Vagina (tissue), 2 donors: ENCODE results near the gene KMT2C. TPM values are rescaled to one million over a fixed set of nuclear protein-coding genes. Genes with fewer than 3 reads are reported as not detected.

Experiments
- DNase-seq, 2 donors: peaks; one replicate each; pipeline ENCODE4 v3.0.0-alpha.2; 2017; ENCODE audit errors: extremely low spot score in 2 of 2
- H3K27ac ChIP-seq: fragments of 200-600 bp; sonication (generic); one replicate; pipeline ENCODE4 v1.5.1; 2019
- H3K27me3 ChIP-seq: fragments of 200-600 bp; sonication (generic); one replicate; pipeline ENCODE4 v1.5.1; 2019
- H3K36me3 ChIP-seq, 2 donors: fragments of 200-600 bp; sonication (generic); one replicate each; pipeline ENCODE4 v1.5.1; 2017 to 2019
- H3K4me1 ChIP-seq: fragments of 200-600 bp; sonication (generic); one replicate; pipeline ENCODE4 v1.5.1; 2019
- H3K4me3 ChIP-seq, 2 donors: fragments of 200-600 bp; sonication (generic); 1 replicate in 1 of 2; 2 replicates in 1 of 2; pipeline ENCODE4 v1.5.1; 2016 to 2019
- H3K9me3 ChIP-seq: fragments of 200-600 bp; sonication (generic); one replicate; pipeline ENCODE4 v1.5.1; 2019
- CTCF ChIP-seq, 3 experiments: fragments of 450-650 bp in 2 of 3; fragments of 200-600 bp in 1 of 3; sonication (generic) in 1 of 3; IDR thresholded peaks; one replicate each; pipeline ENCODE4 v1.5.1; 2017 to 2019; ENCODE audit warnings: antibody characterized with exemption in 3 of 3, mild to moderate bottlenecking in 2 of 3, moderate library complexity in 2 of 3
- POLR2A ChIP-seq, 2 donors: fragments of 450-650 bp; IDR thresholded peaks; one replicate each; pipeline ENCODE4 v1.6.1; 2017; ENCODE audit warnings: antibody characterized with exemption in 2 of 2, mild to moderate bottlenecking in 2 of 2, moderate library complexity in 2 of 2
- POLR2AphosphoS5 ChIP-seq, 2 donors: sonication (generic); formaldehyde crosslinking; IDR thresholded peaks; one replicate each; pipeline ENCODE4 v1.9.0; 2017; ENCODE audit warnings: antibody characterized with exemption in 2 of 2, mild to moderate bottlenecking in 2 of 2, low read depth in 1 of 2; ENCODE audit not compliant: insufficient read depth in 1 of 2
- intact Hi-C: fragments of 100-400 bp; cut with DNase I; formaldehyde crosslinking; loops from one replicate; pipeline ENCODE4 v1.15.1; 2023
- total RNA-seq: library from RNA; depleted of rRNA; stranded (reverse); fragments of >200 nt; gene quantifications from one replicate; pipeline ENCODE4 v1.2.3, GENCODE V29; 2016

Gene KMT2C
- total RNA-seq, 1 donor from 2014 or later: 62.6 TPM

DNA sequence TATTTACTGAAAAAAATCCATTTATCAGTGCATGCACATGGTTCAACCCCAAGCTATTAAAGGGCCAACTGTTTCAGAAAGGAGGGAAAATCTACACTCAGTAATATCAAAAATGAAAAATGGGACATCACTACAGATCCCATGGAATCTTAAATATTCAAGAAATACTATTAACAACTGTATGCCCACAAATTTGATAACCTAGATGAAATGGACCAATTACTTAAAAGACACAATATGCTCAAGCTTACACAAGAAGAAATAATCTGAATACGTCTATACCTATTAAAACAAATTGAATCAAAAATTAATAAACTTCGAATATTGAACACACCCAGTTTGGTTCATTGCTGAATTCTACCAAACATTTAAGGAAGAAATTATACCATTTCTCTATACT, 87.9 kb downstream of the KMT2C start:
- Histone ChIP-seq H3K4me1 (peaks cover 1% of the 10 kb centered on the region), H3K36me3 (peaks cover 0 to 6% of the 10 kb centered on the region in 2 donors), H3K27me3 (no peaks in the 10 kb centered on the region), H3K9me3 (no peaks in the 10 kb centered on the region), H3K4me3 (no peak overlapping the region), H3K27ac (no peak overlapping the region)
- intact Hi-C loops: no loop called here
- no peak for DNase-seq
- TF ChIP-seq POLR2A (IDR thresholded peaks at IDR 0.05): no peak

DNA sequence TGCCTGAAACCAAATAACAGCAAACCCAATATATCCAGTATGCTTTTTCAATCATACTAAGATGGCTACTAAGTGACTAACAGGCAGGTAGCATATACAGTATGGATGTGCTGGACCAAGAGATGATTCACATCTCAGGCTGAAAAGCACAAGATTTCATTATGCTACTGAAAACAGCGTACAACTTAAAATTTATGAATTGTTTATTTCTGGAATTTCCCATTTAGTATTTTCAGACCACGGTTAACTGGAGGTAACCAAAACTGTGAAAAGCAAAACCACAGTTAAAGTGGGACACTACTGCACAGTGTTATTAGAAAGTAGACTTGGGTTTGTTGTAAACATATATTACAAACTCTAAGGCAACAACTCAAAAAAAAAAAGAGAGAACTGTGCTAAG, 91.5 kb downstream of the KMT2C start:
- Histone ChIP-seq H3K4me1 (peaks cover 21% of the 10 kb centered on the region), H3K9me3 (no peaks in the 10 kb centered on the region), H3K4me3 (no peak overlapping the region), H3K36me3 (peaks cover 0 to 6% of the 10 kb centered on the region in 2 donors), H3K27ac (no peak overlapping the region), H3K27me3 (no peaks in the 10 kb centered on the region)
- no peak for TF ChIP-seq CTCF (IDR thresholded peaks at IDR 0.05)
- TF ChIP-seq POLR2AphosphoS5 (IDR thresholded peaks at IDR 0.05; ENCODE audit: insufficient read depth in 1 of 2, low read depth in 1 of 2): no peak
- TF ChIP-seq POLR2A (IDR thresholded peaks at IDR 0.05): no peak
- no peak for DNase-seq
- intact Hi-C loops: no loop called here

GRCh38 chr7:152342796-152343195, 93.0 kb downstream of the KMT2C start:
- intact Hi-C loops: no loop called here
- TF ChIP-seq CTCF (IDR thresholded peaks at IDR 0.05) (no peak), POLR2AphosphoS5 (IDR thresholded peaks at IDR 0.05; ENCODE audit: insufficient read depth in 1 of 2, low read depth in 1 of 2) (no peak), POLR2A (IDR thresholded peaks at IDR 0.05) (no peak)
- no peaks in the 10 kb centered on the region for H3K27me3 ChIP-seq
- no peak for DNase-seq
- no peaks in the 10 kb centered on the region for H3K36me3 ChIP-seq
- H3K27ac ChIP-seq: no peak overlapping the region
- H3K4me1 ChIP-seq: peaks cover 32% of the 10 kb centered on the region
- H3K4me3 ChIP-seq: no peak overlapping the region
- no peaks in the 10 kb centered on the region for H3K9me3 ChIP-seq

GRCh38 chr7:152341914-152342236, 93.9 kb downstream of the KMT2C start:
- no peak for DNase-seq
- no peak for TF ChIP-seq CTCF (IDR thresholded peaks at IDR 0.05)
- no peak for TF ChIP-seq POLR2A (IDR thresholded peaks at IDR 0.05)
- TF ChIP-seq POLR2AphosphoS5 (IDR thresholded peaks at IDR 0.05; ENCODE audit: insufficient read depth in 1 of 2, low read depth in 1 of 2): no peak
- H3K4me1 ChIP-seq: peaks cover 41% of the 10 kb centered on the region

DNA sequence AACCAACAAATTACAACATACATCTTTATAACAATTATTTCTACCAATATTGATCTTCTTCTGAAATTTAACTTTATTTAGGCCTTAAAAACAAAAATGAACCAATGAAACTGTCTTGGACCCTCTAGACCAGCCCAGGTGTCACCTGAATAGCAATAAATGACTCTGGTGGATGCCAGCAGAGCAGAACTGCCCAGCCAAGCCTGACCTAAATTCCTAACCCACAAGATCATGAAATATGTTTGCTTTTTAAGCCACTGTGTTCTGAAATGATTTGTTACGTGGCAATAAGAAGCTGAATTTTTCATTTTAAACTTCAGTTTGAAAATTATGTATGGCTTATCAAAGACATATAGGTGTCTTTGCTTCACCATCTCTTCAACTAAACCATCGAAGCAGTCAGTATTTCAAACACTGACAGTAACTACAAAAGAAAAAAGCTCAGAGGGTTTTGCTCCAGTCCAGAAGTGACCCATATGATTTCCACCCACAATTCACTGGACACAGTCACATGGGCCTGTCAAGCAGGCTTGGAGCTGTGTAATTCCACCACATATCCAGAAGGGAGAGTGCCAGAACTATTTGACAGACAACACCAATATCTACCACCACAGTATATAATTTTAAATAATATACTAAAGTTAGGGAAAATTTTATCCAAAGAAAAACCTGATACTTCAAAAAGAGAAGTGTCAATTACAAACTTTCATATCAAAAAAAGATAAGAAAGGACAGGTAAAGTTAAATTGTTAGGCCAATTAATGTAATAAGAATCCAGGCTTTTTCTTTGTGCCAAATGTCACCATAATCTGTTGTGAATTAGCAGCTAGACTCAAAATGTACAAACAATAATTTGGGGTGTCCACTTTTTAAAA, 94.5 kb downstream of the KMT2C start:
- H3K9me3 ChIP-seq: no peaks in the 10 kb centered on the region
- peaks cover 47% of the 10 kb centered on the region for H3K4me1 ChIP-seq
- no peak for DNase-seq
- intact Hi-C loops: no loop called here
- H3K27ac ChIP-seq: no peak overlapping the region
- TF ChIP-seq POLR2A (IDR thresholded peaks at IDR 0.05): no peak
- TF ChIP-seq POLR2AphosphoS5 (IDR thresholded peaks at IDR 0.05; ENCODE audit: insufficient read depth in 1 of 2, low read depth in 1 of 2): peak in 1 of 2 donors; percentile 41
- no peak for TF ChIP-seq CTCF (IDR thresholded peaks at IDR 0.05)
- no peak overlapping the region for H3K4me3 ChIP-seq
- no peaks in the 10 kb centered on the region for H3K36me3 ChIP-seq
- no peaks in the 10 kb centered on the region for H3K27me3 ChIP-seq

More at GRCh38 chr7:152341914-152342236, 93.9 kb downstream of the KMT2C start:
- H3K36me3 ChIP-seq: no peaks in the 10 kb centered on the region
- H3K27ac ChIP-seq: no peak overlapping the region
- intact Hi-C loops: no loop called here
- no peak overlapping the region for H3K4me3 ChIP-seq
- H3K27me3 ChIP-seq: no peaks in the 10 kb centered on the region
- no peaks in the 10 kb centered on the region for H3K9me3 ChIP-seq
